Muscle layer of duodenum (tissue), 2 donors: ENCODE results near the gene ODC1.

Source experiments
- H3K27ac ChIP-seq: one replicate; pipeline ENCODE4 v1.7.0; 2013; ENCODE audit warnings: mild to moderate bottlenecking, low read length
- H3K27me3 ChIP-seq: one replicate; pipeline ENCODE4 v1.7.0; 2013; ENCODE audit warnings: low read depth, mild to moderate bottlenecking, control low read depth, low read length
- H3K36me3 ChIP-seq, 2 donors: one replicate each; pipeline ENCODE4 v1.7.0; 2013; ENCODE audit warnings: low read length in 2 of 2, control low read depth in 1 of 2, mild to moderate bottlenecking in 1 of 2; ENCODE audit not compliant: insufficient read depth in 2 of 2, control insufficient read depth in 1 of 2
- H3K4me1 ChIP-seq, 2 donors: one replicate each; pipeline ENCODE4 v1.7.0; 2013; ENCODE audit warnings: low read length in 2 of 2, mild to moderate bottlenecking in 2 of 2, control low read depth in 1 of 2, moderate library complexity in 1 of 2; ENCODE audit not compliant: insufficient read depth in 2 of 2, control insufficient read depth in 1 of 2
- H3K4me3 ChIP-seq, 2 donors: one replicate each; pipeline ENCODE4 v1.7.0; 2013; ENCODE audit warnings: low read length in 2 of 2, low read depth in 1 of 2, mild to moderate bottlenecking in 1 of 2
- H3K9me3 ChIP-seq, 2 donors: one replicate each; pipeline ENCODE4 v1.7.0; 2013; ENCODE audit warnings: low read length in 2 of 2, control low read depth in 1 of 2, mild to moderate bottlenecking in 1 of 2; ENCODE audit not compliant: control insufficient read depth in 1 of 2
- donor health status: healthy.

The ODC1 gene

DNA sequence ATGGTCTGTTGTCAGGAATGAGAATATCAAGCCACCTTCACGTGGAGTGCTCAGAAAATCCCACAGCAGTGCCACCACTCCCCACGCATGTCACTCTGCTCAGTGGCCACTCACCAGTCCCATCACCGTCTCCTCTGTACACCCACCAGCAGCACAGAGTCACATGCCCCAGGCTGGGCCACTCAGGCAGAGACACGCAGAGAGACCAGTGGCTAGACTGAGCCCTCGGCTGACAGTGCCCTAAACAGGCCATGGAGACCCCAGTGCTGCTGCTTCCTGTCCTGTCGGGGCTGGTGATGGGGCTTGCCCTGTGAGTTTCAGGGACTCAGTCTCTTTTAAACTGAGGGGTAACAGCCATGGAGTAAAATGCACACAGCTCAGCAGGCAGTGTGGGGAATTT is 25.9 kb downstream of the ODC1 start:
- Histone ChIP-seq H3K4me1 (no peaks in the 10 kb centered on the region), H3K27me3 (no peaks in the 10 kb centered on the region), H3K4me3 (no peak overlapping the region), H3K36me3 (peaks cover 3 to 29% of the 10 kb centered on the region in 2 donors), H3K27ac (no peak overlapping the region), H3K9me3 (no peaks in the 10 kb centered on the region)

DNA sequence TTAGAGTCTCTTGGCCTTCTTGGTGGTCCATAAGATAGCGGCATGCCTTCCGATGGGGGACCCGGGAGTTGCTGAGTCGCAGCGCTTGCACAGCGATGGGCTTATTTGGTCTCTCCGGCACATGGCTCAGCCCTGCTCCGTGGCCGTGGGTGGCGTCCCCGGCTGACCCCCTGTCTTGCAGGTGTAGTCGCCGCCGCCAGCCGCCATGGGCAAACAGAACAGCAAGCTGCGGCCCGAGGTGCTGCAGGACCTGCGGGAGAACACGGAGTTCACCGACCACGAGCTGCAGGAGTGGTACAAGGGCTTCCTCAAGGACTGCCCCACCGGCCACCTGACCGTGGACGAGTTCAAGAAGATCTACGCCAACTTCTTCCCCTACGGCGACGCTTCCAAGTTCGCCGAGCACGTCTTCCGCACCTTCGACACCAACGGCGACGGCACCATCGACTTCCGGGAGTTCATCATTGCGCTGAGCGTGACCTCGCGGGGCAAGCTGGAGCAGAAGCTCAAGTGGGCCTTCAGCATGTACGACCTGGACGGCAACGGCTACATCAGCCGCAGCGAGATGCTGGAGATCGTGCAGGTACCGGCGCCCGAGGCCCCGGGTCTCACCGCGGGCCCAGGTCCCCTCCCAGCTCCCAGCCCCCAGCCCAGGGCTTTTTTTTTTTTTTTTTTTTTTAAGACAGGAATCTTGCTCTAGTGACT is 28.4 kb downstream of the ODC1 start:
- Histone ChIP-seq H3K9me3 (no peaks in the 10 kb centered on the region), H3K27me3 (no peaks in the 10 kb centered on the region), H3K4me1 (no peaks in the 10 kb centered on the region), H3K27ac (no peak overlapping the region), H3K36me3 (peaks cover 3 to 21% of the 10 kb centered on the region in 2 donors), H3K4me3 (no peak overlapping the region)

DNA sequence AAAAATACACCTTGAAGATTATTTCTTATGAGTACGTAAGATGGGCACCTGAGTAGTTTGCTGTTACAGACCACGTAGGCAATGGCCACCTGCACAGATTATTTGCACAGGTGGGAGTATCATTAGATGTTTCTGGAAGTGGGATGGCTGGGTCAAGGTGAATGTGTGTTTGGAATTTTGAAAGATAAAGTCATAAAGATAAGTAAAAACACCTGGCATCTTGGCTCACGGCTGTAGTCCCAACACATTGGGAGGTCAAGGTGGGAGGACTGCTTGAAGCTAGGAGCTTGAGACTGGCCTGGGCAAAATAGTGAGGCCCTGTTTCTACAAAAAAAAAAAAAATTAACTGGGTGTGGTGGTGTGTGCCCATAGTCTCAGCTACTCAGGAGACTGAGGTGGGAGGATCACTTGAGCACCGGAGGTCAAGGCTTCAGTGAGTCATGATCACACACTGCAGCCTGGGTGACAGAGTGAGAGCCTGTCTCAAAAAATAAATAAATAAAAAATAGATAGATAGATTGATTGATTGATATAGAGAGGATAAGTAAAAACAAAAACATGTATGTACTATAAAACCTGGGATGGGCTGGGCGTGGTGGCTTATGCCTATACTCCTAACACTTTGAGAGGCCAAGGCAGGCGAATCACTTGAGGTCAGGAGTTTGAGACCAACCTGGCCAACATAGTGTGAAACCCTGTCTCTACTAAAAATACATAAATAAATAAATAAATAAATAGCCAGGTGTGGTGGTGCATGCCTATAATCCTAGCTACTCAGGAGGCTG is 30.4 kb downstream of the ODC1 start:
- no peaks in the 10 kb centered on the region for H3K9me3 ChIP-seq
- H3K4me1 ChIP-seq = peaks cover 0 to 6% of the 10 kb centered on the region in 2 donors
- H3K27ac ChIP-seq = no peak overlapping the region
- no peak overlapping the region for H3K4me3 ChIP-seq
- no peaks in the 10 kb centered on the region for H3K27me3 ChIP-seq
- H3K36me3 ChIP-seq = peaks cover 3 to 7% of the 10 kb centered on the region in 2 donors

DNA sequence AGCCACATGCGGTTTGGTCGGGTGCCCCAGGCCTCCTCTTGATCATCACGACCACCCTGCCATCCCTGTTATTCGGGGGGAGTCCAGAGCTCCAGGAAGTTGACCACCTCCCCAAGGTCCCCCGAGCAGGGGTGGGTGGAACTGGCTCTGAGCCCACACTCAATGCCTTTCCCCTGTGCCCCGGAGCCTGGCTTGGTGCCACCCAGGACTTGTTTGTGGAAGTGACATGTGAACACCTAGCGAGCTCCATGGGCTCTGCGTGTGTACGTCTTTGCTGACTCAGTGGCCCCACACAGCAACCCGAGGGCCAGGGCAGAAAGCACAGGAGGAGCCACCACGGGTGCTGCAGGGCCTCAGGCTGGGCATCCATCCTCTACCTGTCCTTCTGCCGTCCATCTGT is 32.5 kb downstream of the ODC1 start:
- no peak overlapping the region for H3K27ac ChIP-seq
- H3K9me3 ChIP-seq = no peaks in the 10 kb centered on the region
- no peaks in the 10 kb centered on the region for H3K27me3 ChIP-seq
- peaks cover 0 to 10% of the 10 kb centered on the region in 2 donors for H3K4me1 ChIP-seq
- peaks cover 0 to 7% of the 10 kb centered on the region in 2 donors for H3K36me3 ChIP-seq
- H3K4me3 ChIP-seq = no peak overlapping the region

DNA sequence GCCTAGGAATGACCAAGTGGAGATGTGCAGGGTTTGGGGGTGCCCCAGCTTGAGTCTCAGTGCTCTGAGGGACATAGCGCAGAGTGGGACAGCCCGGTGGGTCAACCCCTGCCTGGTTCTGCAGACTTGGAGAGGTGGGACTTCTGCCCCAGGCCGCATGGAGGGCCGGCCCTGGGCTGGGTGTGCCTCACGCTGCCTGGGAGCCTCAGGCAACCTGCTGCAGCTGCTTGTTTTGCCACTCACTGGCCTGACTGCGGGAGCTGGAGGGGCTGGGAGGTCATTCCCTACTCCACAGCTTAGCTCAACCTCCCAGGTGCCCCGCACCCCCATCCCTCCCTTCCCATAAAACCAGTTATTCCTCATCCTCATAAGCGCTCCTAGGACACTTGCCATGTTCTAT is 33.1 kb downstream of the ODC1 start:
- Histone ChIP-seq H3K27ac (no peak overlapping the region), H3K4me3 (no peak overlapping the region), H3K27me3 (no peaks in the 10 kb centered on the region), H3K4me1 (peaks cover 0 to 10% of the 10 kb centered on the region in 2 donors), H3K9me3 (no peaks in the 10 kb centered on the region), H3K36me3 (peaks cover 0 to 7% of the 10 kb centered on the region in 2 donors)

DNA sequence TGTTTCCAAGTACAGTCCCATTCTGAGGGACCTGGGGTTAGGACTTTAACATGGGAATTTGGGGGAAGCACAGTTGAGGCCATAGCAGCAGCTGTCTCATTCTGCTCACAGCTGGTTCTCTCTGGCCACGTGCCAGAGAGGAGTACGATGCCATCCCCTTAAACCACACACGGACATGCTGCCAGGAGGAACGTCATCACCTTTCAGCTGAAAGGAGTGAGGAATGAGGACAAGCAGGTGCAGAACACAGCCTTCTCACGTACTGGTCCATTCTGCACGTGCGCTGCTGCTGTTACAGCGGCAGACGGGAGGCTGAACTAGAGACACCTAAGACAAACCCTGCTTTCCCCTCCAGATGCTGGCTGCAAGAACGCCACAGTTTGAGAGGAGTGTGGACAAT is 33.5 kb downstream of the ODC1 start:
- Histone ChIP-seq H3K27me3 (no peaks in the 10 kb centered on the region), H3K27ac (no peak overlapping the region), H3K36me3 (peaks cover 0 to 7% of the 10 kb centered on the region in 2 donors), H3K4me3 (no peak overlapping the region), H3K9me3 (no peaks in the 10 kb centered on the region), H3K4me1 (peaks cover 0 to 10% of the 10 kb centered on the region in 2 donors)

DNA sequence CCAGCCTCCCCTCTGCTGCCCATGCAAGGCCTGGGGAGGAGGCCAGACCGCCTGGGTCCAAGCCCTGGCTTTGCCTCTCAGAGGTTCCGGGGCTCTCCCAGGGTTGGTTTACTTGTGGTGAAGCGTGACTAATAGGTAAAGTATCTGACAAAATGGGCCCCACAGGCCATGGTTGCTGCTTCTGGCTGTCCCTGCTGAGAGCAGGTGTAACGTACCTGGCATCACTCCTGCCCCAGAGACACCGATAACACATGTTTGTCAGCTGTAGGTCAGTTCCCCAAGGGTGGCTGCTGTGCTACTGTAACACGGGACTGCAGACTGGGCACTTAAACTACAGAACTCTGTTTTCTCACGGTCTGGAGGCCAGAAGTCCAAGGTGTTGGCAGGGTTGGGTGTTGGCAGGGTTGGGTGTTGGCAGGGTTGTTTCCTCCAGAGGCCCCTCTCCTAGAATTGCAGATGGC is 34.1 kb downstream of the ODC1 start:
- H3K27ac ChIP-seq = no peak overlapping the region
- H3K36me3 ChIP-seq = peaks cover 0 to 7% of the 10 kb centered on the region in 2 donors
- peaks cover under 1 to 15% of the 10 kb centered on the region in 2 donors for H3K4me1 ChIP-seq

DNA sequence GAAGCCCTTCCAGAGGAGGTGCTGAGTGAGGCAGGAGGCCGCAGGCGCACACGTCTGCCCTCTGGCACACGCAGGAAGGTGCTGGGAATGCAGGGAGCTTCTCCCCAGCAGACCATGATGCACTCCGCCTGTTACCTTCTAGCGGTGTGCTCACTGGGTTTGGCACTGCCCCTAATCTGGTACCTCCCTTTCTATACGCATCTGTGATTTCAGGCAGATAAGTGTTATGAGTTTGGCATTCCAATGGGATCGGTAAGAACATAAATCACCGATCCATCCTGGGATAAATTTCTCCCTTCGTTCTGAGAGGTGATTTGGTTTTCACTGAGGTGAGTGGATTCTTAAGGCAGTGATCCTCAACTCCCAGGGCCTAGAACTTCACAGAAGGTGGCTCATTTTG is 34.6 kb downstream of the ODC1 start:
- H3K4me3 ChIP-seq = no peak overlapping the region
- peaks cover 0 to 7% of the 10 kb centered on the region in 2 donors for H3K36me3 ChIP-seq
- peaks cover 6 to 19% of the 10 kb centered on the region in 2 donors for H3K4me1 ChIP-seq
- H3K27me3 ChIP-seq = no peaks in the 10 kb centered on the region
- no peak overlapping the region for H3K27ac ChIP-seq
- H3K9me3 ChIP-seq = no peaks in the 10 kb centered on the region

More for the DNA sequence above, 34.1 kb downstream of the ODC1 start:
- Histone ChIP-seq H3K9me3 (no peaks in the 10 kb centered on the region), H3K4me3 (no peak overlapping the region), H3K27me3 (no peaks in the 10 kb centered on the region)

DNA sequence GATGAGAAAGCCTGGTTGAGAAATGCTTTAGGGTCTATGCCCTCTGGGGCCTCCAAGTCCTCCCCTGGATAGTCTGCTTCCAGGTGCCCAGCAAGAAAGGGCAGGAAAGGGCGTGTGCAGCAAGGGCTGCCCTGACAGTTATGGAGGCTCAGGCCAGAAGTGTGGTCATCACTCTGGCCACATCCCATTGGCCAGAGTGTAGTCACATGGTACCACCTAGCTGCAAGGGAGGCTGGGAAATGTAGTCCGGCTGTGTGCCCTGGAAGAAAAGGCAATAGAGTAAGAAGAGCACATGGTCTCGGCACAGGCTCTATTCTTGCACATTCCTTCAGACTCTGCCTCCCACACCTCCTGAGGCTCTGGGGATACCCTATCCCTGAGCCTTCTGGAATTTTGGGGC is 35.7 kb downstream of the ODC1 start:
- no peak overlapping the region for H3K27ac ChIP-seq
- peaks cover 0 to 7% of the 10 kb centered on the region in 2 donors for H3K36me3 ChIP-seq
- H3K4me3 ChIP-seq = no peak overlapping the region
- H3K9me3 ChIP-seq = no peaks in the 10 kb centered on the region
- peaks cover 17 to 29% of the 10 kb centered on the region in 2 donors for H3K4me1 ChIP-seq
- no peaks in the 10 kb centered on the region for H3K27me3 ChIP-seq

DNA sequence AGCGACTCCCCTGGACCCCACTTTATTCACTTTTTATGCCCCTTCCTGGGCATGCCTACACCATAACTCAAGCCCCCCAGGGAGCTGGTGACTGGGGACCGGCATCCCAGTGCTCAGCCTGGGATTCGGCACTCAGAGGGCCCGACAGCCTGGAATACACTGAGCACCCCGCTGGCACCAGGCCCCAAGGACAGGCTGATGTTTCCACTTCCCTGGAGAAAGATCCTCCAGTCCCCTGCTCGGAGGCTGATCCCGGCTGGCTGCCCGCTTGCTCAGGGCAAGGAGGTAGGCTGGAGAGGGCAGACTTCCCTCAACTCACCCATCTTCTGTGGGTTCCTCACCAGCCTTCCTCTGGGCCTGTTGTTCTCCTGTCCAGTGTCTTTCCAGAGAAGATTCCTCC is 36.6 kb downstream of the ODC1 start:
- Histone ChIP-seq H3K4me3 (no peak overlapping the region), H3K27ac (no peak overlapping the region), H3K4me1 (peaks cover 19 to 36% of the 10 kb centered on the region in 2 donors), H3K27me3 (no peaks in the 10 kb centered on the region), H3K36me3 (peaks cover 0 to 7% of the 10 kb centered on the region in 2 donors), H3K9me3 (no peaks in the 10 kb centered on the region)

DNA sequence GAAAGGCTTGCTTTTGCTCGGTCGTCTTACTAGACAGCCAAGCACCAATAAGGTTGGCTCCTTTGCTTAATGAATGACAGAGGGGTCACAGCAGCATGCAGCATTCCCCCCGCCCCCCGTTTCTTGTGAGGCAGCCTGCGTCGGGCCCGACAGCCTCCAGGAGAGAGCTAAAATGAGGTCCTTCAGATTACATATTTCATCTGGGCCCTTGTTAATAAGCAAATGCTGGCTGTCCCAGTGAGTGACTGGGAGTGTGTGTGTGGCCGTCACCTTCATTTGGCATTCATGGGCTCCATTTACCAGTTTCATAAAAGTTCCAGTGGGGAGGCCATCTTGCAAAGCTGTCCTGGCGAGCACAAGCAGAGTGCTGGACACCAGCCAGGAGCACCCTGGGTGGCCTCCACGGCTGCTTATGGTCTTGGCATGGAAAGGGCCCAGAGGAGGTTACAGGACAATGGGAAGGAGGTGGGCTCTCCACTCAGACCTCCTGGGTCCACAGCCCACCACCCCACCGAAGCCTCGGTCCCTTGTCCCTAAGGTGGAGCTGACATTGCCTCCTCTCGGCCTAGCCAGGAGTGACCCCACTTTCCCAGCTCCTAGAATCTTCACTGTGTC is 37.2 kb downstream of the ODC1 start:
- Histone ChIP-seq H3K4me1 (peaks cover 19 to 43% of the 10 kb centered on the region in 2 donors), H3K36me3 (peaks cover 0 to 7% of the 10 kb centered on the region in 2 donors), H3K27ac (no peak overlapping the region), H3K27me3 (no peaks in the 10 kb centered on the region), H3K9me3 (no peaks in the 10 kb centered on the region), H3K4me3 (no peak overlapping the region)
